T-cell (primary cell): Measurements from ENCODE around the gene ATAD1. TPM values are rescaled to one million over a fixed set of nuclear protein-coding genes. Genes with fewer than 3 reads are reported as not detected.
"Not testable (repeated sequence)": the region's sequence is repeated elsewhere in the genome, so short reads cannot be mapped to it uniquely, and the experiment has no call there.

Experiments used
- ATAC-seq, 4 experiments: fragments of 200-7000 bp in 3 of 4; fragments of 150-1000 bp in 1 of 4; cut with Tn5 transposase; replicated peaks in 1 of 4; 1 replicate in 3 of 4; 2 replicates in 1 of 4; pipeline ENCODE4 v1.10.0; 2021; ENCODE audit warnings: moderate library complexity in 3 of 4, mild to moderate bottlenecking in 2 of 4, moderate number of reproducible peaks in 1 of 4
- CTCF ChIA-PET, 2 donors: fragments of 300-600 bp; sonication (Branson Sonifier 250); formaldehyde crosslinking; loops; one replicate each; lab custom pipeline; 2022; ENCODE audit warnings: antibody characterized with exemption in 2 of 2; lab: Charles Lee
- POLR2A ChIA-PET, 2 donors: fragments of 300-600 bp; sonication (Branson Sonifier 250); formaldehyde crosslinking; loops; one replicate each; lab custom pipeline; 2022; ENCODE audit warnings: antibody characterized with exemption in 2 of 2; lab: Charles Lee
- DNase-seq, 35 experiments: peaks; one replicate each; pipeline versions ENCODE4 v3.0.0 to v3.0.0-alpha.2; 2013 to 2023
- H3K27ac ChIP-seq: one replicate; pipeline ENCODE4 v1.5.1; 2013; ENCODE audit warnings: low read length
- H3K27me3 ChIP-seq, 2 experiments: replicated peaks in 1 of 2; 1 replicate in 1 of 2; 2 replicates in 1 of 2; pipeline versions ENCODE4 v1.6.1 to v1.7.0; 2013; ENCODE audit warnings: low read length in 1 of 2, mixed read lengths in 1 of 2; ENCODE audit not compliant: control insufficient read depth in 2 of 2, insufficient read depth in 2 of 2; ENCODE audit errors: extremely low read depth in 1 of 2
- H3K36me3 ChIP-seq, 2 donors: 1 replicate in 1 of 2; 2 replicates in 1 of 2; pipeline versions ENCODE4 v1.6.1 to v1.7.0; 2013; ENCODE audit warnings: low read length in 1 of 2; ENCODE audit not compliant: control insufficient read depth in 2 of 2, insufficient read depth in 1 of 2; ENCODE audit errors: extremely low read depth in 1 of 2
- H3K4me1 ChIP-seq, 2 experiments: 1 replicate in 1 of 2; 2 replicates in 1 of 2; pipeline versions ENCODE4 v1.6.1 to v1.7.0; 2013; ENCODE audit warnings: low read length in 2 of 2, mixed read lengths in 1 of 2; ENCODE audit not compliant: insufficient read depth in 2 of 2, control insufficient read depth in 1 of 2; ENCODE audit errors: extremely low read depth in 1 of 2
- H3K4me3 ChIP-seq, 2 donors: 1 replicate in 1 of 2; 2 replicates in 1 of 2; pipeline versions ENCODE4 v1.5.1 to v1.7.0; 2013; ENCODE audit warnings: mild to moderate bottlenecking in 2 of 2, low read length in 1 of 2, moderate library complexity in 1 of 2; ENCODE audit not compliant: control insufficient read depth in 1 of 2; ENCODE audit errors: extremely low read depth in 1 of 2
- H3K9me3 ChIP-seq: 2 replicates; pipeline ENCODE4 v1.7.0; 2013
- H3K27ac Mint-ChIP-seq, 2 donors: one replicate each; pipeline ENCODE4 v1.8.0; 2020 to 2021; ENCODE audit warnings: mild to moderate bottlenecking in 2 of 2, mixed read lengths in 2 of 2
- H3K27me3 Mint-ChIP-seq, 2 donors: one replicate each; pipeline ENCODE4 v1.8.0; 2021 to 2022; ENCODE audit warnings: mixed read lengths in 2 of 2
- H3K36me3 Mint-ChIP-seq: one replicate; pipeline ENCODE4 v1.8.0; 2021; ENCODE audit warnings: mixed read lengths
- H3K4me1 Mint-ChIP-seq, 3 donors: one replicate each; pipeline ENCODE4 v1.8.0; 2020 to 2022; ENCODE audit warnings: mixed read lengths in 3 of 3, mild to moderate bottlenecking in 1 of 3
- H3K4me3 Mint-ChIP-seq, 3 donors: one replicate each; pipeline ENCODE4 v1.8.0; 2020 to 2022; ENCODE audit warnings: mild to moderate bottlenecking in 3 of 3, mixed read lengths in 3 of 3, moderate library complexity in 3 of 3
- H3K9me3 Mint-ChIP-seq, 3 donors: one replicate each; pipeline ENCODE4 v1.8.0; 2020 to 2022; ENCODE audit warnings: mixed read lengths in 3 of 3
- WGBS: methylation state at CpG from one replicate; pipeline ENCODE4 v1.1.5; 2013; ENCODE audit warnings: missing lambda C conversion rate; ENCODE audit not compliant: insufficient coverage; 5-methylcytosine and 5-hydroxymethylcytosine counted together
- total RNA-seq, 35 experiments: library from RNA in 6 of 35; stranded (reverse) in 6 of 35; fragments of 120-200 nt in 1 of 35; gene quantifications; one replicate each; pipeline versions ENCODE4 v1.2.1 to v1.2.4 and lab custom pipeline; 2013 to 2026

ATAD1 gene
- total RNA-seq, 5 donors from 2014 or later (not counting 1 experiment from before 2014, with no cell fraction given) = 35.2 to 43.8 (median 42.1) TPM

DNA sequence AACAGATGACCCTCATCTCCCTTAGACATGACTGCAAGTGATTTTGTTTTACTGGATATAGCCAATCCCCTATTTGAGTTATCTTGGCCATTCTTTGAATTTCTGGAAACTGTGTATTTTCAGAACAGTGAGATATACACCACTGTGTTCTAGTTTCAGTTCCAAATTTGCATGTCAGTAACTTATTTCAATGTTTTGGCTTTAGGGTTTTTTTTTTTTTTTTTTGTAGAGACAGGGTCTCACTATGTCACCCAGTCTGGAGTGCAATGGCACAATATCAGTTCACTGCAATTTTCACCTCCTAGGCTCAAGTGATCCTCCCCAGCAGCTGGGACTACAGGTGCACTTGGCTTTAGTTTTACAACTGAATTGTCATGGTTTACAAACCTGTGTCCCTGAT, 67.2 kb downstream of the ATAD1 start:
- no peaks in the 10 kb centered on the region for H3K27me3 Mint-ChIP-seq
- POLR2A ChIA-PET = no interaction called here
- Histone ChIP-seq H3K9me3 (no peaks in the 10 kb centered on the region), H3K27ac (no peak overlapping the region), H3K4me1 (no peaks in the 10 kb centered on the region), H3K36me3 (peaks cover 0 to 17% of the 10 kb centered on the region in 2 donors), H3K27me3 (no peaks in the 10 kb centered on the region), H3K4me3 (no peak overlapping the region)
- no peak overlapping the region for H3K4me3 Mint-ChIP-seq
- DNase-seq (no peak), ATAC-seq (no peak)
- no peaks in the 10 kb centered on the region for H3K4me1 Mint-ChIP-seq
- H3K9me3 Mint-ChIP-seq = no peaks in the 10 kb centered on the region
- no peak overlapping the region for H3K27ac Mint-ChIP-seq
- H3K36me3 Mint-ChIP-seq = peaks cover 21% of the 10 kb centered on the region
- CTCF ChIA-PET = interaction anchor here in 1 of 2 donors (1.5 kb wide), 1 partner anchor 18 kb away, joined by 3 read pairs; no protein-coding TSS in a partner anchor

DNA sequence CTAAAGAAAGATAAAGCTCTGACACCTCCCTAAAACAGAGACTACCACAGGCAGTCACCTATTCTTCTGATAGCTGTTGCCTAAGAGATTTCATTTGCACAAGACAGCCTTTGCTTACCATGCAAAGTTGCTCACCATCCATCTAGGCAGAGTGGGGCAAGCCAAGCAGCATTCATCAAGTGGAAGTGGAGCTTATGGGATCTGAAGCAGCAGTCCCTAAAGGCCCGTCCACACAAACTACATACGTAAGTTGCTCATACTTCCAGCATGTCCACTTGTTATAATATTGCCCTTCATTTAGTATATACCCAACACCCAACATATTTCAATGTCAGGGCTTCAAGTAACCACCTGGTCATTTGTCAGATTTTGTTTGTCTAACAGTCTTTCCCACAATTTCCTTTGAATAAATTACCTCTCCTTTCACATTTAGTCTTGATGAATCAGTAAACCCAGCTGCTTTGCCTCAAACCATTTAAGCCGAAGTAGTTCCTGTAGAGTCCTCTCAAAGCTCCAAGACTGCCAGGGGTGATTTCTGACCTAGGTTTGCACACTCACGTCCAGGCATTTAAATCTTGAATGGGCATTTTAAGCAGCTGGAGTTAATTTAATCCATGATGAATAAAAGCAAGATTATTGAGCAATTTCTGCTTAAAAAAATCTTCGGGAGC, 67.9 kb downstream of the ATAD1 start:
- no peak for ATAC-seq

DNA sequence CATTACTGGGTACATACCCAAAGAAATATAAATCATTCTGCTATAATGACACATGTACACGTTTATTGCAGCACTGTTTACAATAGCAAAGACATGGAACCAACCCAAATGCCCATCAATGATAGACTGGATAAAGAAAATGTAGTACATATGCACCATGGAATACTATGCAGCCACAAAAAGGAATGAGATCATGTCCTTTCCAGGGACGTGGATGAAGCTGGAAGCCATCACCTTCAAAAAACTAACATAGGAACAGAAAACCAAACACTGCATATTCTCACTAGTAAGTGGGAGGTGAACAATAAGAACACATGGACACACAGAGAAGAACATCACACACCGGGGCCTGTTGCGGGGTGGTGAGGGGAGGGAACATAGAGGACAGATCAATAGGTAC, 69.8 kb downstream of the ATAD1 start:
- H3K4me1 Mint-ChIP-seq, H3K36me3 Mint-ChIP-seq, H3K9me3 Mint-ChIP-seq, ATAC-seq, POLR2A ChIA-PET, H3K4me1 ChIP-seq, H3K36me3 ChIP-seq, H3K27ac ChIP-seq, DNase-seq, H3K4me3 Mint-ChIP-seq, H3K27me3 Mint-ChIP-seq, H3K4me3 ChIP-seq, H3K27ac Mint-ChIP-seq, H3K9me3 ChIP-seq, H3K27me3 ChIP-seq: not testable (repeated sequence)
- CTCF ChIA-PET = interaction anchor here (0.6 to 1.3 kb wide), 2 partner anchors 22 to 29 kb away, joined by 3 to 5 read pairs; no protein-coding TSS in a partner anchor
- WGBS = no CpG with 5 or more reads among the region's 4 CpGs

More for the DNA sequence above, 67.9 kb downstream of the ATAD1 start:
- H3K4me1 Mint-ChIP-seq = no peaks in the 10 kb centered on the region
- Histone ChIP-seq H3K4me3 (no peak overlapping the region), H3K27ac (no peak overlapping the region), H3K4me1 (no peaks in the 10 kb centered on the region), H3K9me3 (no peaks in the 10 kb centered on the region), H3K27me3 (no peaks in the 10 kb centered on the region), H3K36me3 (peaks cover 0 to 12% of the 10 kb centered on the region in 2 donors)
- no peaks in the 10 kb centered on the region for H3K27me3 Mint-ChIP-seq
- H3K9me3 Mint-ChIP-seq = no peaks in the 10 kb centered on the region
- 80% methylated on average over 2 of the region's 5 CpGs for WGBS
- CTCF ChIA-PET = no interaction called here
- H3K4me3 Mint-ChIP-seq = no peak overlapping the region
- peak overlapping the region in 1 of 2 donors; percentile 68 for H3K27ac Mint-ChIP-seq
- DNase-seq = no peak
- POLR2A ChIA-PET = interaction anchor here in 1 of 2 donors (0.7 kb wide), 1 partner anchor 117 kb away, joined by 3 read pairs; no protein-coding TSS in a partner anchor
- H3K36me3 Mint-ChIP-seq = peaks cover 17% of the 10 kb centered on the region

GRCh38 chr10:87746911-87747310, 71.1 kb downstream of the ATAD1 start:
- Mint-ChIP-seq H3K27me3 (no peaks in the 10 kb centered on the region), H3K9me3 (no peaks in the 10 kb centered on the region), H3K27ac (no peak overlapping the region), H3K4me3 (no peak overlapping the region), H3K36me3 (no peaks in the 10 kb centered on the region), H3K4me1 (no peaks in the 10 kb centered on the region)
- ATAC-seq = no peak
- Histone ChIP-seq H3K4me1 (no peaks in the 10 kb centered on the region), H3K36me3 (no peaks in the 10 kb centered on the region), H3K4me3 (no peak overlapping the region), H3K9me3 (no peaks in the 10 kb centered on the region), H3K27me3 (no peaks in the 10 kb centered on the region), H3K27ac (no peak overlapping the region)
- WGBS = 90% methylated on average over 4 of the region's 4 CpGs
- ChIA-PET POLR2A (no interaction called here), CTCF (no interaction called here)
- no peak for DNase-seq

GRCh38 chr10:87744606-87745005, 73.4 kb downstream of the ATAD1 start:
- peaks cover 4% of the 10 kb centered on the region in 2 donors for H3K27me3 Mint-ChIP-seq
- no peaks in the 10 kb centered on the region for H3K9me3 Mint-ChIP-seq
- DNase-seq = no peak
- Histone ChIP-seq H3K27ac (no peak overlapping the region), H3K9me3 (no peaks in the 10 kb centered on the region), H3K36me3 (no peaks in the 10 kb centered on the region), H3K4me1 (no peaks in the 10 kb centered on the region), H3K4me3 (no peak overlapping the region), H3K27me3 (no peaks in the 10 kb centered on the region)
- ATAC-seq = no peak
- ChIA-PET POLR2A (no interaction called here), CTCF (no interaction called here)
- H3K36me3 Mint-ChIP-seq = no peaks in the 10 kb centered on the region
- no CpG with 5 or more reads among the region's 2 CpGs for WGBS
- no peak overlapping the region for H3K27ac Mint-ChIP-seq
- no peaks in the 10 kb centered on the region for H3K4me1 Mint-ChIP-seq
- no peak overlapping the region for H3K4me3 Mint-ChIP-seq

GRCh38 chr10:87742992-87743610, 74.9 kb downstream of the ATAD1 start:
- not testable (repeated sequence) for H3K36me3 ChIP-seq, H3K27ac Mint-ChIP-seq, H3K36me3 Mint-ChIP-seq, H3K4me3 ChIP-seq, H3K27me3 ChIP-seq, H3K9me3 Mint-ChIP-seq, ATAC-seq, H3K4me1 ChIP-seq, DNase-seq, H3K4me3 Mint-ChIP-seq, H3K9me3 ChIP-seq, H3K4me1 Mint-ChIP-seq, H3K27me3 Mint-ChIP-seq, H3K27ac ChIP-seq
- CTCF ChIA-PET = interaction anchor here in 1 of 2 donors (0.6 kb wide), 2 partner anchors 9 to 647 kb away, joined by 3 to 5 read pairs; no protein-coding TSS in a partner anchor
- WGBS = 96% methylated on average over 16 of the region's 18 CpGs
- POLR2A ChIA-PET = interaction anchor here in 1 of 2 donors (0.7 kb wide), 1 partner anchor 106 kb away, joined by 3 read pairs; no protein-coding TSS in a partner anchor
